NCI-H2029 treated with DMSO at 0.1 percent for 48 hours (cell line): ENCODE measurements around the gene AMIGO2.
"Not testable (repeated sequence)": the region's sequence is repeated elsewhere in the genome, so short reads cannot be mapped to it uniquely, and the experiment has no call there.

ENCODE experiments used
- DNase-seq: peaks from one replicate; lab custom pipeline; 2025; lab: John Stamatoyannopoulos, UW

The AMIGO2 gene

DNA sequence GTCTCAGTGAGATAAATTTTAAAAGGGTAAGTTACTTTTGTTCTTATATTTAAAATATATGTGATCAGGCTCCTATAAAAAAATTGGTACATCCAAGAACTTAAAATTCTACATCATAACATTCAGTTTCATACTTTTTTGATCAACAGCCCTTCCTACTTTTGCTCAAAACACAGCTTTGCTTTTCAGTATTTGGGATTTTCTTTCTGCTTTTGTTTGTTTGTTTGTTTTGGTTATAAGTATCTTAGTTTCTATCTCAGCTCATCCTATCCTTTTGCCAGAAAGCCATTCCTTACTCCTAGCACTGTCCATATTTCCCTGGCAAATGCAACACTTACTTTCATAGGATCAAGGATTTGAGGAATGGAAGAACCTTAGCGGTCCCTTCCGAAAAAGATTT lies 5.0 kb downstream of the AMIGO2 start:
- DNase-seq = no peak

DNA sequence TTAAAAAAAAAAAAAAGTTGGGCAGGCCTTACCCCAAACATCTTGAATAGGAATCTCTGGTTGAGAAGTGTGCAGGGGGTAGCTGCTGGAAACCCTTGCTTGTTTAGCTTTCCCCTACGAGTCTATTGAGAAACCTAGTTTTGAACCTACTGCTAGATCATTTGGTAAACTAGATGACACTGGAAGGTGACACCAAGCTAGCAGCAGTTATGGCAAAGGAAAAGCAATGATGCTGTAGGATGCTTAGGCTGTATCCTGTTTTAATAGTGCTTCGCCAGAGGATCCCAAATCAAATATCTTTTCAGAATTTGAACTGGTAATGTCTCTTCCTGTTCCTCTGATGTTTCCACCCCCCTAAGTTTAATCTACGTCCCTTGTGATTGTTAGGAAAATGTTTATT lies 5.8 kb downstream of the AMIGO2 start:
- DNase-seq = no peak

DNA sequence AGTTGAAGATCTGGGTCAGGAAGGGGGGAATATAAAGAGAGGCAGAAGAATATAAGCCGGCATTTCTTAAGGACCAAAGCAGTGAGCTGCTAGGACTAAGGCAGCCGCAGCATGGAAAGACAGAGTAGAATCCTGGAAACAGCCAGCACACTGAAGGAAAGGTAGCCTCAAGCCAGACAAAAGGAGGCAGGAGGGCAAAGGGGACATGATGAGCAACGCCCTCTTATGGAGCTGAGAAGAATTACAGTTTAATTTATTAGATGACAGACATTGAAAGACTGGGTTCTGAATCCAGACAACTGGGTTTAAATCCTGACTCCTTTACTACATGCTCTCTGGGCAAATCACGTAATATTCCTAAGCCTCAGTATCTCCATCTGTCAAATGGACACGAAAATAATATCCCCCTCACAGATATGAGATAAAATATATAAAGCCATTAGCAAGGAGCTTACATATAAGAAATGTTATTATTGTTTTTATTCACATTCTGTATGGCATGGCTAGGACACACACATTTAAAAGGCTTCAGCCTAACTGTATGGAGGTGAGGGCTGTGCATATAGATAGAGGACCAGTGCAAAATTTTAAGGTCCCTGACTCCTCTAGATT lies 8.4 kb downstream of the AMIGO2 start:
- no peak for DNase-seq

DNA sequence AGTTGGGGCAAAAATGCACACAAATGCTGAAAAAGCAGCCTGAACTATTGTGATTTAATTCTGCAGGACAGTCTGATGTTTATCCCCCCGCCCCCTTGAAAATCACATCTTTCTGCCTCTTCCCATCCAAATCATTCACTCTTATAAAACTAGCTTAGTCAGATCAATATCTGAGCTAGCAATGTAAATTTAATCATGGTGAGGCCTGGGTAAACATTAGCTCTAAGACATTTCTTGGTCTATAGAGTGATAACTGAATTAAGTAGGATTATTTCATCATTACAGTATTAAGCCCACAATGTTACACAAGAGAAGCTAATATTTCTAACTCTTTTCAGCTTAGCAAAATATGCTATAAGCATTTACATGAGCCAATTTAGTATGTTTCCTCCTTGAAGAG lies 9.4 kb downstream of the AMIGO2 start:
- DNase-seq = no peak

DNA sequence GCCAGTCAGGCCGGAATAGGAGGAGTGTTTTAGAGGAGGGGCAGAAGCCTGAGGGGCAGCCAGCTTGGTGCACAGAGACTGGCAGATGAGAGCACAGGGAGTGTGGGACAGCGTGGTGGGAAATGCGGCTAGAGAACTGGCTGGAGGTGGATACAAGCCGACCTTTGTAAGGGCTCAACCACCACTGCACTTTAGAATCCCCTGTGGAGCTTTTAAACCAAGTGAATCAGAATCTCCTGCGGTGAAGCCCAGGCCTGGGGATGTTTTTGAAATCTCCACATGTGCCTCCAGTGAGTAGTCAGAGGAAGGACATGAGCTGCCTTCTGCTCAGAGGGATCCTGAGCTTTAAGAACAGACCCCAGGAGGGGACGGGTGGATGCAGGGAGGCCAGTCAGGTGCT lies 11.2 kb downstream of the AMIGO2 start:
- DNase-seq = no peak

DNA sequence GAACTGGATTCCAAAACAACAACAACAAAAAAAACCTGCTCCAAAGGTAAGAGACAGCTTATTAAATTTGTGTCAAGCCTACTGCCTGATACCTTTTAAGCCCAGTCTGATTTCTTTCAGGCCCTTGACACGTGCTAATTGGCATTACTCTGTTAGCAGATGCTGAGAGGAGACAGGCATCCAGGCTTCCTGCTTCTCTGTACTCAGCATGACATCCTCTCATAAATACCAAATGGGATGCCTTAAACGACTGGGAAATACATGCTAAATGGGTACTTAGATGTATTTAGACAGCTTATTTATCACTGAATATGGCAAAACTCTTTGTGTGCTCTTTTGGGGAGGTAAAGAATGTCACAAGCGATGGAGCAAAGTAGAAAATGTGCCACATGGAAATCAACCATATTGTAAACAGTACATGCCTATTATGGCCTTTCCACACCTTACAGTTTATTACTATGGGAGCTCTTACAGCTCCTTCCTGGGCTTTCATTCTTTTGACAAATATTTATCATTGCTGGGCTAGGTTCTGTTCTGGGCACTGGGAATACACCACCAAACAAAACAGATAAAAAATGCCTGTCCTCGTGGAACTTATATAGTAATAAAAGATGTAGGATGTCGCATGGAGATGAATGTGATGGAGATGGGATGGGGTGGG lies 11.9 kb downstream of the AMIGO2 start:
- no peak for DNase-seq

DNA sequence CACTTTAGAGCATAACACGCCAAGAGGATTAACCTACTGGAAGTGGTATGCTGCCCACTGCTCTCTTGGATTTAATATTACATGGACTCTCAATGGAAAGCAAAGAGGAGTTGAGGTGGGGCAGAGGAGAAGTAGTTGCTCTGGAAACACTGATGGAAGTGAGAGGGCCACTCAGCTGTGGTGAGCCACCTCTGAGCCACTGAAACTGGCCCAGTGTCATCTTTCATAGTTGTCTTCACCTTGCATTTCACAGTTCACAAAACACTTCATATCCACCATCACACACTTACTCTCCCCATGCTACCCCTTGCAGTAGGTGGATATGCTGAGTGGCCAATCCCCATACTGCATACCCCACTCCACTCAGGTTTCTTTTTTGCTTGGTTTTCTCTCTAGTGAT lies 12.6 kb downstream of the AMIGO2 start:
- DNase-seq = no peak

DNA sequence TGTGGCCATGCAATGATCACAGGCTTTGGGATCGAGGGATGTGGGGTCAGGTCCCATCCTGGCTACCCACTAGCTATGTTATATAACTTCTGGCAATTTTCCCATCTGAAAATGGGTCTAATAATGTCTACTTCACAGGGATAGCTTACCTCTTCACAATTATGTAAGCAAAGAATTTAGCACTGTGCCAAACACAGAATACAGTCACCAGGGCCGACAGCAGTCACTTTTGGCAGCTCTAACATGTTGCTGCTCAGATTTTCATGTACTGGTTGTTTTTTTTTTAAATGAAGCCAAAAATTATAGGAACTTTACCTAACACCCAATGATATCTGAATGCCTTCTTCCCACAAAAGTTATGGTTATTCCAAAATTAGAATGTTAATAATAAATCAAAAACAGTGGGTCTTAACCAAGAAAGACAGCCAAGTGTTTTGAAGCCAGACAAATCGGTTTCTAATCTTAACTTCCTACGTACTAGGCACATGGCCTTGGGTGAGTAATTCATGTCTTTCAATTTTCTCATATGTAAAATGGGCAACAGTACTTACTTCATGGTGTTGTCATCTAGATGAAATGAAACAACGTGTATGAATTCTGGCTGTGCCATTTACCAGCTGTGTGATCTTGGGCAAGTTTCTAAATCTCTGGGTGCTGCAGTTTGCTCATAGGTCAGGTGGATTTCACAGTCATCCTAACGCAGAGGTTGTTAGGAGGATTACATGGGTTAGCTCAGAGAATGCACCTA lies 13.3 kb downstream of the AMIGO2 start:
- peak; percentile 34 for DNase-seq

DNA sequence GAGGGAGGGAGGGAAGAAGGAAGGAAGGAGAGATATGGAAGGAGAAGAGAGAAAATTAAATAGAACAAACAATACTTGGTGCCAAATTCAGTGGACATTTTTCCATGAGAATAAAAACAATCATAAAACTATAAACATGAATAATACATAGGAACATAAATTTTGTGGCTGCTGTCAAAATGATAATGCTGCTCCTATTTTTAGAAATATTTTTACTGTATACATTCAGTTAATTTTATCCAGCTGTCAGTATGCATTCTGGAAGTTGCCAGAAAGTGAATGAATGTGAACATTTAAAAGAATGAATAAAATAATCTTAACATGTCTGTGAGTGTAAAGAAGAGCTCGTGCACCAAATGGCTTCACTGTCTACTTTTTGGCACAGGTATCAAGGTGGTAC lies 14.2 kb downstream of the AMIGO2 start:
- no peak for DNase-seq

DNA sequence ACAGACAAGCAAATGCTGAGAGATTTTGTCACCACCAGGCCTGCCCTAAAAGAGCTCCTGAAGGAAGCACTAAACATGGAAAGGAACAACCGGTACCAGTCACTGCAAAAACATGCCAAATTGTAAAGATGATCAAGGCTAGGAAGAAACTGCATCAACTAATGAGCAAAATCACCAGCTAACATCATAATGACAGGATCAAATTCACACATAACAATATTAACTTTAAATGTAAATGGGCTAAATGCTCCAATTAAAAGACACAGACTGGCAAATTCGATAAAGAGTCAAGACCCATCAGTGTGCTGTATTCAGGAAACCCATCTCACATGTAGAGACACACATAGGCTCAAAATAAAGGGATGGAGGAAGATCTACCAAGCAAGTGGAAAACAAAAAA lies 21.1 kb downstream of the AMIGO2 start:
- DNase-seq = not testable (repeated sequence)

DNA sequence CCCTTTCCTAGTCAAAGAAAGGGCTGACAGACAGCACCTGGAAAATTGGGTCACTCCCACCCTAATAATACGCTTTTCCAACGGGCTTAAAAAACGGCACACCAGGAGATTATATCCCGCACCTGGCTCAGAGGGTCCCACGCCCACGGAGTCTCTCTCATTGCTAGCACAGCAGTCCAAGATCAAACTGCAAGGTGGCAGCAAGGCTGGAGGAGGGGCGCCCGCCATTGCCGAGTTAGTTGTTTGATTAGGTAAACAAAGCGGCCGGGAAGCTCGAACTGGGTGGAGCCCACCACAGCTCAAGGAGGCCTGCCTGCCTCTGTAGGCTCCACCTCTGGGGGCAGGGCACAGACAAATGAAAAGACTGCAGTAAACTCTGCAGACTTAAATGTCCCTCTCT lies 22.8 kb downstream of the AMIGO2 start:
- not testable (repeated sequence) for DNase-seq

DNA sequence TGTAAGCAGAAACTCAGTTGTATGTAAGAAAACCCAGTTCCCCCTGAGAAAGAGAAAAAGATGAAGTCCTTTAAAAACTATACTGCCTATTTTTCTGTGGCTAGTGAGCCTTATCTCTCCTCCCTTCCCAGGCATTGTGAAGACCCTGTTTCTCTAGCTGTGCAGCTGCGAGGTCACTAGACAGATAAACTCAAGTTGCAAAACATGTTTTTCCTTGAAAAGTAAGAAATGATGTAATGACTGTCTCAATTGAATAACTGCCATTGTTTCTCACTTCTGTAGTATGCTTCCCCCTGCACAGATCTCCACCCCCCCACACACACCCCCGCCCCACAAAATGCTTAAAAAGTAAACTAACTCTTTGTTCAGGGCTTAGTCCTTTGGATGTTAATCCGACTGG lies 23.9 kb downstream of the AMIGO2 start:
- not testable (repeated sequence) for DNase-seq

DNA sequence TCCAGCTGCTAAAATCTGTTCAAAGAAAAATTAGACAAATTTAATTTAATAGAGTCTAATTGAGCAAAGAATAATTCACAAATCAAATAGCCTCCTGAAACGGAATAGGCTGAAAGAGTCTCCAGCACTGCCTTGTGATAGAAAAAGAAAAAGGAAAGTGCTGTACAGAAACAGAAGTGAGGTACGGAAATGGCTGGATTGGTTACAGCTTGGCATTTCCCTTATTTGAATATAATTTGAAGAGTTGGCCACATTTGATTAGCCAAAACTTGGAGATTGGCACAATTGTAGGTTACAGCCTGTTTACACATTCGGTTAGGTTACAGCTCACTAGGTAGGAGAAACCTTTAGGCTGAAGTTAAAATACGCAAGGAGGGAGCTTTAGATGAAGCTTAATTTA lies 25.1 kb downstream of the AMIGO2 start:
- DNase-seq = no peak

DNA sequence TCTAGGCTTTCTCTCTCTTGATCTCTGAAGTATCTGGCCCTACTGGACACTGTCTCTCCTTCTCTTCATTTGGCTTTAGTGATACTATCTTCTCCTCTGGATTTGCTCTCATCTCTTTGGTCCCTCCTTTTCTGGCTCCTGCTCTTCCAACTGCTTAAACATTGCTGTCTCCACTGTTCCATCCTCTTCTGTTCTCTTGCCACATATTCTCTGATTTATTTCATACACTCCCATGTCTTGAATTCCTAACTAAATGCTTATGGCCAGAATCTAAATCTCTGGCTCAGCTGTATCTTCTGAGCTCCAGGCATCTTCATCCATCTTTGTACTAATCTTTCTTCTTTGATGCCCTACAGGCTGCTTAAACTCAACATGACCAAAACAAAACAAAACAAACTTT lies 25.8 kb downstream of the AMIGO2 start:
- no peak for DNase-seq

DNA sequence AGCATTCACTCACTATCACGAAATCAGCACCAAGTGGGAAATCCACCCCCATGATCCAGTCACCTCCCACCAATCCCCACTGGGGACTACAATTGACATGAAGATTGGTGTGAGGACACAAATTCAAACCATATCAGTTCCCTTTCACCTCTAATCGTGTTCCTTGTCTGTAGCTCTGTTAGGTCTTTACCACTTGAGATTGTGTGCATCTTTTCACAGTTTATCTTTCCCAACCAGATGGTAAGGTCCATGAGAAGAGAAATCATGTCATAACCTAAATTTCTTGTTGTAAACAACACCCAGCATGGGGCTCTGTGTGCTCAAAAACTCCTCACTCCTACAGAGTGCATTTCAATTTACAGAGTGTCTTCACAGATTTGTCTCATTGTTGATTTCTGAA lies 27.5 kb downstream of the AMIGO2 start:
- no peak for DNase-seq

DNA sequence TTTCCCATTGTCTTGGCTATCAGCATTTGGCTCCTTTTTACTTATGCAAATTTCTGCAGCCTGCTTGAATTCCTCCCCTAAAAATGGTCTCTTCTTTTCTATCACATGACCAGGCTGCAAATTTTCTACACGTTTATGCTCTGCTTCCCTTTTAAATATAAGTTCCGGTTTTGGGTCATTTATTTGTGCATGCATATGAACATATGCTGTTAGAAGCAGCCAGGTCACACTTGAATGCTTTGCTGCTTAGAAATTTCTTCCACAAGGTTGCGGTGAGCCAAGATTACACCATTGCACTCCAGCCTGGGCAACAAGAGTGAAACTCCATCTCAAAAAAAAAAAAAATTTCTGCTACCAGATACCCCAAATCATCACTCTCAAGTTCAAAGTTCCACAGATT lies 28.5 kb downstream of the AMIGO2 start:
- DNase-seq = not testable (repeated sequence)

DNA sequence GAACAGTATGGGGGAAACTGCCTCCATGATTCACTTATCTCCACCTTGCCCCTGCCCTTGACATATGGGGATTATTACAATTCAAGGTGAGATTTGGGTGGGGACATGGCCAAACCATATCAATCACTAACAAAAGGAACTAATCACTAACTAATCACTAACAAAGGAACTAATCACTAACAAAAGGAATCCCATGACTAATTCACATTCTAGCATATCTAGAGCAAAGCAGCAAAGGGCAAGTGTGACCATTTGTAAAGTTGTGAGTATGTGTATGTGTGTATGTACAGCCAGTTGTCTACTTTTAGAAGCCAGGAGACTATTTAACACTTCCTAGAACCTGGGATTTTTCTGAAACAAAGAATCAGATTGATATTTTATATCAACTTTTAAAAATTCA lies 31.2 kb downstream of the AMIGO2 start:
- DNase-seq = no peak

DNA sequence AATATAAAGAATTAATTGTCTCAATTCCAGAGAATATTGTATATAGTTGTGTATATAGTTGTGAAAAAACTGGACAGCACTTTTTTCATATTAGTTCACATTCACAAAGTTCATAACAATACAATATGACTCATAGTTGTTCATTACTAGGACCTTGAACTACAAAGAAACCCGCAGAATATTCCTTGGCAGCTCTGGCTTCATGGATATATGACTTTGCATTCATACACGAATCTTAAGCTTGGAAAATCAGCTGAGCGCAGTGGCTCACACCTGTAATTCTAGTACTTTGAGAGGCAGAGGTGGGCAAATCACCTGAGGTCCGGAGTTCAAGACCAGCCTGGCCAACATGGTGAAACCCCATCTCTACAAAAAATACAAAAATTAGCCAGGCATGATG lies 38.4 kb downstream of the AMIGO2 start:
- DNase-seq = no peak

DNA sequence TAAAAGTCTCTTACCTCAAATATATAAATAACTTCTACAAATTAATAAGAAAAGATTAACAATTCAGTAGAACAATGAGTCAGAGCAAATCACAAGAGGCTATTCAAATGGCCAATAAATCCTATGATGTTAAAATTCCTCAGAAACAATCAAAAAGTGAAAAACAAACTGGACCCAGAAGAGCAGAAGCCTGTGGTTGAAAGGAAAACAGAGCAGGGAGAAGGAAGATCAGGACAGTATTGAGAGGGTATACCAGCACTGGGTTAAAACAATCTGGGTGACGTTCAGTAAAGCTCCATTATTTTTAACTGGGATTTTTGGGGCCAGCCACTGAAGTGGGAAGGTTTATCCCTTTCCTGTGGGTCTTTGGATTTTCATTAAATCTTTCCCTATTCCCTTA lies 40.0 kb downstream of the AMIGO2 start:
- no peak for DNase-seq

DNA sequence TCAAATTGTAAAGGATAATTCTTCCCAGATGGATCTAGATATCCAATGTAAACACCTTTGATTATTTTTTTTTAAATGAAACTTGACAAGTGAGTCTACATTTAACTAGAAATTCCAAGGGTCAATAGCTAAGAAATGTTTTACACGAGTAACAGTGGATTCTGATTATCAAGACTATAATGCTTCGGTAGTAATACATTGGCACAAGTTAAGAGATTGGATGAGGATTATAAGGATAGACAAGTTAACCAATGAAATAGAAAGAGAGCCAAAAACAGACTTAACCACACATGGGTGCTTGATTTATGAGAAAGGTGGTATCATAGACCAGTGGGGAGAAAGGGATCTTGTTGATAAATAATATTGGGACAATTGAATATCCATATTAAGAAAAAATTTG lies 40.7 kb downstream of the AMIGO2 start:
- no peak for DNase-seq

DNA sequence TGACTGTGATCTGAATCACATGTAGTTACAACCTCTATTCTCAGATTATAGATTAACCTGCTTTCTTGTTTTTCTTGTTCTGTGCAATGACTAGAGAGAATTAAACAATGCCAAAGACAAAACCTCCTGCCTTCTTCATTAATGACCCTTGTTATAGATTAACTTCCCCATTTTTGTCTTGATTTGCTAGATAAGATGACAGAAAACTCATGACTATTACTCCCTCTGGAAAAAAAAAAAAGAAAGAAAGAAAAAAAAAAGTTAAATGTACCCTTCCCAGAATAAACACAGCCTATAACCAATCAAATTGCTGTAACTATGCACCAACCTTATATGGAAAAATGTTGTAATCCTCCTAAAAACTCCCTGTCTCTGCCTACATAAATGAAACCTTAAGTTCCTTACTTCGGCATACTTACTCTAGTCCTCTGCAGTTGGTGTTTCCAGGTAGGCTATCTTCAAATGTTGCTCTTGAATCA lies 41.5 kb downstream of the AMIGO2 start:
- no peak for DNase-seq

DNA sequence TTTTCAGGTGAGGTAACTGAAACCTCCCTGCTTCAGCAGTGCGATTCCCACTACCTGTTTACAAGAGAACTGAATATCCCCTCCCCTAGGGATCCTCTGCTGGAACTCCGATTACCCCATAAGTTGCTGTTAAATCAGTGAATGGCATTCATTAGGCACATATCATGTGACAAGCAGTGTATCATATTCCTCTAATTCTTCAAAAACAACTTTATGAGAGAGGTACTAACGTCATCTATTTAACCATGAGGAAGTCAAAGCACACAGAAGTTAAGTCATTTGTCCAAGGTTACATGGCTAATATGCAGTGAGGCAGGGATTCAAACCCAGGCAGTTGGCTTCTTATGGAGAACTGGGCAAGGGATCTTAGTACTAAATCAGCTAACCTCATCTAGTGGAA lies 44.3 kb downstream of the AMIGO2 start:
- no peak for DNase-seq

DNA sequence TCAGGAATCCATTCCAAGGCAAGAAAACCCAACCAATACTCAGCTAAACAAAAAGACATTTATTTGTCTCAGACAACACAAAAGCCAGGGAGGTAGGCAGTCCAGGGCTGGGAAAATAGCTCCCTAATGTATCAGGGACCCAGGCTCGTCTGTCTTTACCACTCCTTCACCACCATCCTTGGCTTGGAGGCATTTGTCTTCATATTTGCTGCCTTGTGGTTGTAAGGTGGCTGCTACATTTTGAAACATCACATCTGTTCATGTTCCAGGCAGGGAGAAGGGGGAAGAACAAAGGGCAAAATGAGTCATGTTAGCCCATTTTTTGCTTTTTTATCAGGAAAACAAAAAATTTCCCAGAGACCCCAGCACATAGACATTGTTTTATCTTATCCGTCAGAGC lies 45.1 kb downstream of the AMIGO2 start:
- DNase-seq = no peak
